Suprapubic skin (tissue), 4 donors: ENCODE measurements around the gene TRMT10C. TPM values are rescaled to one million over a fixed set of nuclear protein-coding genes. Genes with fewer than 3 reads are reported as not detected.

ENCODE experiments used
- DNase-seq, 2 donors: peaks; one replicate each; pipeline ENCODE4 v3.0.0-alpha.2; 2019; ENCODE audit warnings: low spot score in 2 of 2
- H3K27ac ChIP-seq: fragments of 200-600 bp; sonication (generic); one replicate; pipeline ENCODE4 v1.5.1; 2019
- H3K27me3 ChIP-seq: fragments of 200-600 bp; sonication (generic); one replicate; pipeline ENCODE4 v1.5.1; 2019
- H3K36me3 ChIP-seq: fragments of 200-600 bp; sonication (generic); one replicate; pipeline ENCODE4 v1.5.1; 2019
- H3K4me1 ChIP-seq: fragments of 200-600 bp; sonication (generic); one replicate; pipeline ENCODE4 v1.5.1; 2019
- H3K4me3 ChIP-seq: fragments of 200-600 bp; sonication (generic); one replicate; pipeline ENCODE4 v1.5.1; 2019; ENCODE audit warnings: mild to moderate bottlenecking
- H3K9me3 ChIP-seq: fragments of 200-600 bp; sonication (generic); one replicate; pipeline ENCODE4 v1.5.1; 2019
- EP300 ChIP-seq: sonication (generic); formaldehyde crosslinking; IDR thresholded peaks from one replicate; pipeline ENCODE4 v1.6.1; 2017; ENCODE audit warnings: antibody characterized with exemption
- POLR2A ChIP-seq, 2 donors: fragments of 450-650 bp; IDR thresholded peaks; one replicate each; pipeline ENCODE4 v1.6.1; 2017; ENCODE audit warnings: antibody characterized with exemption in 2 of 2, mild to moderate bottlenecking in 2 of 2, moderate library complexity in 2 of 2
- POLR2AphosphoS5 ChIP-seq, 3 donors: sonication (generic); formaldehyde crosslinking; IDR thresholded peaks; one replicate each; pipeline ENCODE4 v1.6.1; 2017; ENCODE audit warnings: antibody characterized with exemption in 3 of 3
- WGBS: methylation state at CpG from one replicate; pipeline ENCODE4 v1.1.5; 2018; 5-methylcytosine and 5-hydroxymethylcytosine counted together
- total RNA-seq, 4 donors: library from RNA; depleted of rRNA; stranded (reverse); fragments of >200 nt; gene quantifications; one replicate each; pipeline ENCODE4 v1.1.0, GENCODE V29; 2016
- TF ChIP-seq, protein P1 (sequence below), 2 donors: fragments of 200-600 bp in 1 of 2; fragments of 450-650 bp in 1 of 2; sonication (generic) in 1 of 2; IDR thresholded peaks; one replicate each; pipeline ENCODE4 v1.5.1; 2016 to 2019; ENCODE audit warnings: antibody characterized with exemption in 2 of 2, mild to moderate bottlenecking in 1 of 2, moderate library complexity in 1 of 2

The TRMT10C gene
- total RNA-seq, 4 donors from 2014 or later: 22.6 to 36.4 (median 28.1) TPM

DNA sequence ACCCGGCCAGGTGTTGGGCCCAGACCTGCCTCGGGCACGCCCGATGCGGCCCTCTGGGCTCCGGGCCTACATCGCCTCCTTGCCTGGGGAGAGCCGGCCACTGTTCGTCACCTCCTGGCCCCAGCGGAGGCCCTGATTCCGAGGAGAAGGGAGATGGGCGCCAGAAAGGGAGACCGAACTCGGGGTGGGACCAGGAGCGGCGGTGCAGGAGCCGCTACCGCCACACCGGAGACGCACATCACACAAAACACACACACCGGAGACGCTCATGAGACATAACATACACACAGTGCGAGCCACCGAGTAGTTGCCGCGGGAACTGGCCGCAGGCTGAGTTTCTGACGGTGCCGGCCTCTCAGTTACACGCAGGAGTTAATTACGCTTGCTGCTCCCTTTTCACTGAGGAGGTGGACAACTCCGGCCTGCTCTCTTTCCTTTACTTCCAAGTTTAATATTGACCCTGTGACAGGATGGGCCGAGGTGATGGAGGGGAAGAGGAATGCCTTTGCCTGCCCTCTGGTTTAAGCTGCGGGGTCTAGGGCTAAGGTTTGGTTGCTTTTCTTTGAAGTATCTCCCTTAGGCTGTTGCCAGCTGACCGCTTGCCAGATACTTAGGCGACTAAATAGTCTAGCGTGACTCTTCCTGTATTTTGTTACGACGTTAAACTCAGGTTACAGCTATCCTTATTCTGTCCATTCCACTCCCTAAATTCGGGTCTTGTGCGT is 12.9 kb downstream of the TRMT10C start:
- H3K27me3 ChIP-seq: no peaks in the 10 kb centered on the region
- no peaks in the 10 kb centered on the region for H3K9me3 ChIP-seq
- peaks cover 10% of the 10 kb centered on the region for H3K36me3 ChIP-seq
- 1% methylated on average over 19 of the region's 41 CpGs for WGBS
- peak overlapping the region; percentile 98 for H3K27ac ChIP-seq
- TF ChIP-seq EP300 (no peak), POLR2A (IDR thresholded peaks at IDR 0.05) (no peak), POLR2AphosphoS5 (IDR thresholded peaks at IDR 0.05) (no peak)
- TF ChIP-seq, protein P1, sequence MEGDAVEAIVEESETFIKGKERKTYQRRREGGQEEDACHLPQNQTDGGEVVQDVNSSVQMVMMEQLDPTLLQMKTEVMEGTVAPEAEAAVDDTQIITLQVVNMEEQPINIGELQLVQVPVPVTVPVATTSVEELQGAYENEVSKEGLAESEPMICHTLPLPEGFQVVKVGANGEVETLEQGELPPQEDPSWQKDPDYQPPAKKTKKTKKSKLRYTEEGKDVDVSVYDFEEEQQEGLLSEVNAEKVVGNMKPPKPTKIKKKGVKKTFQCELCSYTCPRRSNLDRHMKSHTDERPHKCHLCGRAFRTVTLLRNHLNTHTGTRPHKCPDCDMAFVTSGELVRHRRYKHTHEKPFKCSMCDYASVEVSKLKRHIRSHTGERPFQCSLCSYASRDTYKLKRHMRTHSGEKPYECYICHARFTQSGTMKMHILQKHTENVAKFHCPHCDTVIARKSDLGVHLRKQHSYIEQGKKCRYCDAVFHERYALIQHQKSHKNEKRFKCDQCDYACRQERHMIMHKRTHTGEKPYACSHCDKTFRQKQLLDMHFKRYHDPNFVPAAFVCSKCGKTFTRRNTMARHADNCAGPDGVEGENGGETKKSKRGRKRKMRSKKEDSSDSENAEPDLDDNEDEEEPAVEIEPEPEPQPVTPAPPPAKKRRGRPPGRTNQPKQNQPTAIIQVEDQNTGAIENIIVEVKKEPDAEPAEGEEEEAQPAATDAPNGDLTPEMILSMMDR (IDR thresholded peaks at IDR 0.05): no peak
- peaks cover 48% of the 10 kb centered on the region for H3K4me1 ChIP-seq
- peak; percentile 73 to 80 for DNase-seq
- peak overlapping the region; percentile 78 for H3K4me3 ChIP-seq

DNA sequence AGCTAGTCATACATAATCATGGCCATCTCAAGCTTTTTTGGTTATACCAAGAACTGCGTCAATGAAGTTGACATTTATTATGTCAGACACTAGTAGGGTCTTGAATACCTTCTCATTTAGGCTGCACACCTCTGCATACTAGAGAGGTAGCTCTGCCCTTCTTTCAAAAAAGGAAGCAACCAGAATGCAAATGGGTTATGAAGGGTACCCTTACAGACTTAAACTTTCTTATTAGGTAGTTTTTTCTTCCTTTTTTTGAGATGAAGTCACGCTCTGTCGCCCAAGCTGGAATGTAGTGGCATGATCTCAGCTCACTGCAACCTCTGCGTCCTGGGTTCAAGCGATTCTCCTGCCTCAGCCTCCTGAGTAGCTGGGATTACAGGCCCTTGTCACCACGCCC is 15.6 kb downstream of the TRMT10C start:
- Histone ChIP-seq H3K36me3 (peaks cover 17% of the 10 kb centered on the region), H3K27ac (no peak overlapping the region), H3K9me3 (no peaks in the 10 kb centered on the region), H3K27me3 (no peaks in the 10 kb centered on the region), H3K4me1 (peaks cover 48% of the 10 kb centered on the region), H3K4me3 (no peak overlapping the region)
- 97% methylated on average over 6 of the region's 6 CpGs for WGBS
- TF ChIP-seq POLR2AphosphoS5 (IDR thresholded peaks at IDR 0.05): no peak
- TF ChIP-seq, protein P1 (IDR thresholded peaks at IDR 0.05): no peak
- no peak for TF ChIP-seq POLR2A (IDR thresholded peaks at IDR 0.05)
- no peak for TF ChIP-seq EP300
- DNase-seq: no peak

DNA sequence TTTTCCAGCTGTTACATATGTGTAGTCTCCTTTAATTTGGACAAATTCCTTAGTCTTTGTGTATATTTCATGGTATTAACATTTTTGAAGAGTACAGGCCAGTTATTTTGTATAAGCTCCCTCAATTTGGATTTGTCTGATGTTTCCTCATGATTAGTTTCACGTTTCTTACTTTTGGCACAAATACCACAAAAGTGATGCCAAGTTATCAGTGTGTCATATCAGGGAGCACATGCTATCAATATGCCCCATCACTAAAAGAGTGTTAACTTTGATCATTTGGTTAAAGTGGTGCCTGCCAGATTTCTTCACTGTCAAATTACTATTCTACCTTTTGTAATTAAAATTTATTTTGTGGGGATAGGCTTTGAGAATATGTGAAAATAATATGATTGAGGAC is 26.9 kb downstream of the TRMT10C start:
- Histone ChIP-seq H3K4me1 (peaks cover 6% of the 10 kb centered on the region), H3K4me3 (no peak overlapping the region), H3K9me3 (no peaks in the 10 kb centered on the region), H3K27ac (no peak overlapping the region), H3K36me3 (peaks cover 48% of the 10 kb centered on the region), H3K27me3 (no peaks in the 10 kb centered on the region)
- no peak for TF ChIP-seq POLR2AphosphoS5 (IDR thresholded peaks at IDR 0.05)
- TF ChIP-seq EP300: no peak
- no peak for TF ChIP-seq POLR2A (IDR thresholded peaks at IDR 0.05)
- TF ChIP-seq, protein P1 (IDR thresholded peaks at IDR 0.05): no peak
- WGBS: 13% methylated on average over 1 of the region's 1 CpG
- DNase-seq: no peak

DNA sequence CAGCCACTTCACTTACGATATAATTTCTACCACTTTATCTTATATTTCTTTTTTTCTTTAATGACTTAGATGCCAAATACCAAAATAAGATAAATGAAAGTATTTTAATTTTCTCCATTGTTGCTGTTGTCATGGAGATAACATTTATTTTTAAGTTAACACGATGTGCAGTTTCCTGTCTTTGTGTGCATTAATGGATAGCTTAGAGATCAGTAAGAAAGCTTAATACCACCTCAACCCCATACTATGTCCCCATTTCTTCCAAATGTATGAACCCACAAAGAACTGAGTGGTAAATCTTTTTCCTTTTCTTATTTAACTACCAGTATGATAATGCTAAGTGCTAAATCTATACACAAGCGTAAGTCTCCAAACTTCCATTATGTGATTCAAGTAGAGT is 29.4 kb downstream of the TRMT10C start:
- 84% methylated on average over 3 of the region's 3 CpGs for WGBS
- Histone ChIP-seq H3K4me3 (no peak overlapping the region), H3K9me3 (no peaks in the 10 kb centered on the region), H3K36me3 (peaks cover 67% of the 10 kb centered on the region), H3K4me1 (peaks cover 6% of the 10 kb centered on the region), H3K27me3 (no peaks in the 10 kb centered on the region), H3K27ac (no peak overlapping the region)
- DNase-seq: no peak
- TF ChIP-seq EP300 (no peak), POLR2AphosphoS5 (IDR thresholded peaks at IDR 0.05) (no peak), POLR2A (IDR thresholded peaks at IDR 0.05) (no peak)
- TF ChIP-seq, protein P1 (IDR thresholded peaks at IDR 0.05): no peak

DNA sequence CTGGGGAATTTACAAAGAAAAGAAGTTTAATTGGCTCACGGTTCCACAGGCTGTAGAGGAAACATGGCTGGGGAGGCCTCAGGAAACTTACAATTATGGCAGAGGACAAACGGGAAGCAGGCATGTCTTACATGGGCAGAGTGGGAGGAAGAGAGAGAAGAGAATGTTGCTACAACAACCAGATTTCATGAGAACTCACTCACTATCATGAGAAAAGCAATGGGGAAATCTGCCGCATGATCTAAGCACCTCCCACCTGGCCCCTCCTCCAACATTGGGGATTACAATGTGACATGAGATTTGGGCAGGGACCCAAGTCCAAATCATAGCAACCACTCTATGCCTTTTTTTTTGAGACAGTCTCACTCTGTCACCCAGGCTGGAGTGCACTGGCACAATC is 41.1 kb downstream of the TRMT10C start:
- peaks cover 4% of the 10 kb centered on the region for H3K36me3 ChIP-seq
- no peak for DNase-seq
- 85% methylated on average over 3 of the region's 3 CpGs for WGBS
- TF ChIP-seq POLR2A (IDR thresholded peaks at IDR 0.05): no peak
- TF ChIP-seq EP300: no peak
- TF ChIP-seq, protein P1 (IDR thresholded peaks at IDR 0.05): no peak
- TF ChIP-seq POLR2AphosphoS5 (IDR thresholded peaks at IDR 0.05): no peak
- no peaks in the 10 kb centered on the region for H3K9me3 ChIP-seq
- no peak overlapping the region for H3K4me3 ChIP-seq
- no peak overlapping the region for H3K27ac ChIP-seq
- H3K4me1 ChIP-seq: no peaks in the 10 kb centered on the region
- H3K27me3 ChIP-seq: no peaks in the 10 kb centered on the region
